ENCODE results near the gene IFNGR2. TPM values are rescaled to one million over a fixed set of nuclear protein-coding genes. Genes with fewer than 3 reads are reported as not detected.

IFNGR2 gene
- polyA plus RNA-seq, 2 of the 4 experiments (the other 2 are of a cell fraction) = 24.2 to 47.2 TPM

DNA sequence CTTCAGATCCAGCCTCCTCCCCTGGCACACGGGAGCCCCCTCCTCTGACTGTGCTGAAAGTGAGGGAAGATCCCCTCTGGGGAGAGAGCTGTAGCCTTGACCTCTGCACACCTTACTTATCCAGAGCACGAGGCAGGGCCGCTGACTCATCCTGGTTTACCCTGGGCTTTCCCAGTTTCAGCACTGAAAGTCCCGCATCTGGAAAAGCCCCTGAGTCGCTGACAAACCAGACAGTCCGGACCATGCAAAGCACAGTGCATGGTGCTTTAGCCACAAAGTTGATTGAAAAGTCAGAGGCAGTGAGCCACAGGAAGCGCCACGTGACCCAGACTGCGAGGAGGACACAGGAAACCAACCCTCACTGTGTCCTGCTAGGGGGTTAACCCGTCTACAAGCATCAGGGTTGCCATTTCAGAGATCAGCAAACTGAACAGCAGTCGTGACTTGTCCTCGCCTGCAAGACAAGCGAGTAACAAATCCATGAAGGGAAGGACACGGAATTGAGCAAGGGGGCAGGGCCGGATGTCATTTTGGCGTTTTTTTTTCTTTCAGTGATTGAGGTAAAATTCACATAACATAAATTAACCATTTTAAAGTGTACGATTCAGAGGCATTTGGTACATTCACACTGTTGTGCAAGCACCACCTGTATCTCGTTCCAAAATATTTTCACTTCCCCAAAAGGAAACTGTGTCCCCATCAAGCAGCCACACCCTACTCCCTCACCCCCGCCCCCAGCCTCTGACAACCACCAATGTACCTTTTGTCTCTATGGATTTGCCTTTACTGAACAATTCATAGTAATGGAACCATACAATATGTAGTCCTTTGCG is 19.9 kb upstream of the IFNGR2 start (continued):
- TF ChIP-seq HOXB5 (CRISPR knock-in tag; IDR thresholded peaks at IDR 0.05) (peak; percentile 64; the same call in 1 of the 2 replicates), BHLHE40 (IDR thresholded peaks at IDR 0.05; ENCODE audit: low read depth, low read length) (no peak), ESRRA (IDR thresholded peaks at IDR 0.05; ENCODE audit: borderline replicate concordance, low read length) (no peak), FOSL2 (IDR thresholded peaks at IDR 0.05) (no peak), FOSL2 (CRISPR knock-in tag; IDR thresholded peaks at IDR 0.05) (peak; percentile 79), HOXB13 (CRISPR knock-in tag; IDR thresholded peaks at IDR 0.05; ENCODE audit: low read depth) (peak; percentile 83; the same call in 1 of the 2 replicates), ATOH8 (CRISPR knock-in tag; IDR thresholded peaks at IDR 0.05; ENCODE audit: low read depth) (peak; percentile 14; the same call in 1 of the 2 replicates), JUN (IDR thresholded peaks at IDR 0.05) (no peak), MAX (IDR thresholded peaks at IDR 0.05) (peak; percentile 85), USF2 (IDR thresholded peaks at IDR 0.05) (peak; percentile 87), SMC3 (IDR thresholded peaks at IDR 0.05) (no peak), ZNF302 (CRISPR knock-in tag; IDR thresholded peaks at IDR 0.05) (peak; percentile 70; the same call in 1 of the 2 replicates), EP300 (IDR thresholded peaks at IDR 0.05) (no peak), ZFP36 (IDR thresholded peaks at IDR 0.05; ENCODE audit: borderline replicate concordance, partially characterized antibody) (no peak), PHF8 (IDR thresholded peaks at IDR 0.05; ENCODE audit: borderline replicate concordance, low read depth) (no peak), MYC (IDR thresholded peaks at IDR 0.05; ENCODE audit: borderline replicate concordance, low read length) (peak; percentile 60; the same call in 1 of the 2 replicates), EHMT2 (IDR thresholded peaks at IDR 0.05; ENCODE audit: low read depth) (no peak), CHD2 (IDR thresholded peaks at IDR 0.05; ENCODE audit: low read length, partially characterized antibody) (no peak), POLR2A (IDR thresholded peaks at IDR 0.05; ENCODE audit: low read length) (no peak)
- TF ChIP-seq, protein P1, sequence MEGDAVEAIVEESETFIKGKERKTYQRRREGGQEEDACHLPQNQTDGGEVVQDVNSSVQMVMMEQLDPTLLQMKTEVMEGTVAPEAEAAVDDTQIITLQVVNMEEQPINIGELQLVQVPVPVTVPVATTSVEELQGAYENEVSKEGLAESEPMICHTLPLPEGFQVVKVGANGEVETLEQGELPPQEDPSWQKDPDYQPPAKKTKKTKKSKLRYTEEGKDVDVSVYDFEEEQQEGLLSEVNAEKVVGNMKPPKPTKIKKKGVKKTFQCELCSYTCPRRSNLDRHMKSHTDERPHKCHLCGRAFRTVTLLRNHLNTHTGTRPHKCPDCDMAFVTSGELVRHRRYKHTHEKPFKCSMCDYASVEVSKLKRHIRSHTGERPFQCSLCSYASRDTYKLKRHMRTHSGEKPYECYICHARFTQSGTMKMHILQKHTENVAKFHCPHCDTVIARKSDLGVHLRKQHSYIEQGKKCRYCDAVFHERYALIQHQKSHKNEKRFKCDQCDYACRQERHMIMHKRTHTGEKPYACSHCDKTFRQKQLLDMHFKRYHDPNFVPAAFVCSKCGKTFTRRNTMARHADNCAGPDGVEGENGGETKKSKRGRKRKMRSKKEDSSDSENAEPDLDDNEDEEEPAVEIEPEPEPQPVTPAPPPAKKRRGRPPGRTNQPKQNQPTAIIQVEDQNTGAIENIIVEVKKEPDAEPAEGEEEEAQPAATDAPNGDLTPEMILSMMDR (IDR thresholded peaks at IDR 0.05) = no peak
- TF ChIP-seq, protein P2, sequence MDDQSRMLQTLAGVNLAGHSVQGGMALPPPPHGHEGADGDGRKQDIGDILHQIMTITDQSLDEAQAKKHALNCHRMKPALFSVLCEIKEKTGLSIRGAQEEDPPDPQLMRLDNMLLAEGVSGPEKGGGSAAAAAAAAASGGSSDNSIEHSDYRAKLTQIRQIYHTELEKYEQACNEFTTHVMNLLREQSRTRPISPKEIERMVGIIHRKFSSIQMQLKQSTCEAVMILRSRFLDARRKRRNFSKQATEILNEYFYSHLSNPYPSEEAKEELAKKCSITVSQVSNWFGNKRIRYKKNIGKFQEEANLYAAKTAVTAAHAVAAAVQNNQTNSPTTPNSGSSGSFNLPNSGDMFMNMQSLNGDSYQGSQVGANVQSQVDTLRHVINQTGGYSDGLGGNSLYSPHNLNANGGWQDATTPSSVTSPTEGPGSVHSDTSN (IDR thresholded peaks at IDR 0.05) = no peak
- TF ChIP-seq, protein P3, sequence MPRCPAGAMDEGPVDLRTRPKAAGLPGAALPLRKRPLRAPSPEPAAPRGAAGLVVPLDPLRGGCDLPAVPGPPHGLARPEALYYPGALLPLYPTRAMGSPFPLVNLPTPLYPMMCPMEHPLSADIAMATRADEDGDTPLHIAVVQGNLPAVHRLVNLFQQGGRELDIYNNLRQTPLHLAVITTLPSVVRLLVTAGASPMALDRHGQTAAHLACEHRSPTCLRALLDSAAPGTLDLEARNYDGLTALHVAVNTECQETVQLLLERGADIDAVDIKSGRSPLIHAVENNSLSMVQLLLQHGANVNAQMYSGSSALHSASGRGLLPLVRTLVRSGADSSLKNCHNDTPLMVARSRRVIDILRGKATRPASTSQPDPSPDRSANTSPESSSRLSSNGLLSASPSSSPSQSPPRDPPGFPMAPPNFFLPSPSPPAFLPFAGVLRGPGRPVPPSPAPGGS (IDR thresholded peaks at IDR 0.05) = no peak
